ENCODE results near the gene LTBP3.

The LTBP3 gene

DNA sequence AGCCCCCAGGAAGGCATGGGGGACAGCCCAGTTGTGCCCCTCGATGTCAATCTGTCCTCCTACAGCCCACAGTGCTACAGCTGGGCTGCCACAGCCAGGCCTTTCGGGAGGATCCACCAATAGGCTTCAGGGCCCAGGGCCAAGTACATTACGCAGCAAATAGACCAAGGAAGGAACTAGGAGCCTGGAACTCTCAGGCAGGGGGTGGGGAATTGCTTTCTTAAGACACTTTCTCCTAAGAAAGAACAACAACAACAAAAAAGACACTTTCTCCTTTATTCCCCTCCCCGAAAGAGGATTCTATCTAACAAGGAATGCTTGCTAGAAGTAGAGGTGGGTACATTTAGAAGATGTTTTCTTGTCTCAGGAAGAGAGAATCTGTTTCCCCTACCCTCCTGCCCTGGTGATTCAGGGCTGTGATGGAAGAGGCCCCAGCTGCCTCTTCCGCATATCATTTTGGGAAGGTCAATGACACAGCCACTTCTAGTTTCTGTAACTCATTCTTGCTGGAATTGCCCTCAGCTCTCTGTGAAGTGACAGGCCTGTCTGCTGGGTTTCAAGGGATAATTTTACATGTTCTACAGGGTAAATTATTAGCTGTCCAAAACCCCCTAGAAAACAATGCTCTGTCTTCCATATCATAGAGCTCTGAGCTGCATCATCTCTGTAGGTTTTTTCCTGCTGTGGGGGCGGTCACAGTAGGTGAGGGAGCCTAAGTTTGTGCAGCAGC is 65.4 kb downstream of the LTBP3 start:
- DNase-seq = peak; percentile 91

GRCh38 chr11:65492387-65492636 is 65.8 kb downstream of the LTBP3 start:
- no peak for DNase-seq

DNA sequence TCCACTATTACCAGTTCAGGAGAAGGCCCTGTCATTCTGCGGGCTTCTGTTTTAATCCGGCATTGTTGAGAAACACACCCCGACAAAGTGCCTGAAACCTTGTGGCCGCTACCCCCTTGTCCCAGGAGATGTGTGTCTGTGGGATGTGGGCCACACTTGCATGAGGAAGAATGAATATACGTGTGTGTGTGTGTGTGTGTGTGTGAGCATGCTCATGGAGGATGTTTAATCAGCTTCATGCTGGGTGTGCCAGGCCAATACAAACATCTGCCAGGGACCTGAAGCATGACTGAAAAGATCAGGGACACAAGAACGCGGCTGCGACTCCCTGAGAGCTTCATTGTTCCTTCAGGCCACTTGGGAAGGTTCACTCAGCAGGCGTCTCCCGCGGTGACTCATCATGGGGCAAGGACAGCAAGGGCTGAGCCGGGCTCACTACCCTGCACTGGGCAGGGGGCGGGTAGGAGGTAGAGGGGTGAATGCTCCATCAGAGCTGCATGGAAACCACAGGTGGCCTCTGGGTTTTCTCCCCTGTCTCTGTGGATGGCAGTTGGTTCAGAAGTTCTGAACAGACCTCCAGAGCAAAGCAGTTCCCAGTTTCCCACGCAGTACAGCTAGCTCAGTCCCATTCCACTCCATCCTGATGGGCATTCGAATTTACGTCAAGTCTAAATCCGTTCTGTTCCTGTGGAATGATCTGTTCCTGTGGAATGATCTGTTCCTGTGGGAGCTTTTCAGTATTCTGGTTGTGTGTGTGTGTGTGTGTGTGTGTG is 66.4 kb downstream of the LTBP3 start:
- DNase-seq = peak; percentile 91

DNA sequence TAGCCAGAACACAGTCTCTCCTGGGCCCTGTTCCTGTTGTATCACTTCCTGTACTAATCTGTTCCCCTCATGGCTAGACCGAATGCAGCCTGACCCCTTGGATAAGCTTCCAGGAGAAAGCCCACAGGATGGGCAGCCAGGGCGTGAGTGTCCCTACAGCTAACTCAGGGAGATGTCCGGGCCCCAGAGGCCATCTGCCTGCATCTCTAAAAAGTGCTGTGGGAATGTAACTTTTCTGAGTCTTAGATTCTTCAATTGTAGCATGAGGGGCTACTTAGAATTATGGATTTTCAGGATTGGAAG is 67.0 kb downstream of the LTBP3 start:
- DNase-seq = peak; percentile 5

GRCh38 chr11:65489706-65490320 is 68.3 kb downstream of the LTBP3 start:
- DNase-seq = peak; percentile 64

GRCh38 chr11:65489035-65489705 is 69.0 kb downstream of the LTBP3 start:
- DNase-seq = peak; percentile 89
